ENCODE results near the gene PLPPR4. TPM values are rescaled to one million over a fixed set of nuclear protein-coding genes. Genes with fewer than 3 reads are reported as not detected.

PLPPR4 gene
- total RNA-seq, 1 donor from 2014 or later, result 0.92 TPM

- no peak for DNase-seq (ENCODE audit: low spot score)
These were observed 67.3 kb downstream of the PLPPR4 start for GRCh38 chr1:99331636-99332035.

GRCh38 chr1:99332561-99332960 is 68.3 kb downstream of the PLPPR4 start:
- Mint-ChIP-seq H3K4me3 (ENCODE audit: unreplicated experiment) (no peak overlapping the region), H3K27me3 (ENCODE audit: low read depth) (peaks cover 9% of the 10 kb centered on the region), H3K4me1 (ENCODE audit: low read depth) (no peaks in the 10 kb centered on the region), H3K27ac (ENCODE audit: unreplicated experiment) (no peak overlapping the region), H3K36me3 (ENCODE audit: low read depth) (no peaks in the 10 kb centered on the region), H3K9me3 (ENCODE audit: low read depth) (no peaks in the 10 kb centered on the region)
- DNase-seq (ENCODE audit: low spot score), result no peak
- TF ChIP-seq CTCF (IDR thresholded peaks at IDR 0.05), result no peak

More at GRCh38 chr1:99331636-99332035, 67.3 kb downstream of the PLPPR4 start:
- H3K9me3 Mint-ChIP-seq (ENCODE audit: low read depth), result no peaks in the 10 kb centered on the region
- H3K27ac Mint-ChIP-seq (ENCODE audit: unreplicated experiment), result no peak overlapping the region
- TF ChIP-seq CTCF (IDR thresholded peaks at IDR 0.05), result no peak
- H3K36me3 Mint-ChIP-seq (ENCODE audit: low read depth), result no peaks in the 10 kb centered on the region
- no peaks in the 10 kb centered on the region for H3K4me1 Mint-ChIP-seq (ENCODE audit: low read depth)
- peaks cover 7% of the 10 kb centered on the region for H3K27me3 Mint-ChIP-seq (ENCODE audit: low read depth)
- no peak overlapping the region for H3K4me3 Mint-ChIP-seq (ENCODE audit: unreplicated experiment)

GRCh38 chr1:99334991-99335390 is 70.7 kb downstream of the PLPPR4 start:
- no peak overlapping the region for H3K27ac Mint-ChIP-seq (ENCODE audit: unreplicated experiment)
- H3K4me3 Mint-ChIP-seq (ENCODE audit: unreplicated experiment), result no peak overlapping the region
- H3K27me3 Mint-ChIP-seq (ENCODE audit: low read depth), result peaks cover 4% of the 10 kb centered on the region
- no peak for DNase-seq (ENCODE audit: low spot score)
- no peaks in the 10 kb centered on the region for H3K4me1 Mint-ChIP-seq (ENCODE audit: low read depth)
- no peaks in the 10 kb centered on the region for H3K9me3 Mint-ChIP-seq (ENCODE audit: low read depth)
- TF ChIP-seq CTCF (IDR thresholded peaks at IDR 0.05), result no peak
- H3K36me3 Mint-ChIP-seq (ENCODE audit: low read depth), result no peaks in the 10 kb centered on the region

GRCh38 chr1:99347041-99347684 is 82.9 kb downstream of the PLPPR4 start:
- no peak for TF ChIP-seq CTCF (IDR thresholded peaks at IDR 0.05)
- H3K36me3 Mint-ChIP-seq (ENCODE audit: low read depth), result no peaks in the 10 kb centered on the region
- H3K4me1 Mint-ChIP-seq (ENCODE audit: low read depth), result no peaks in the 10 kb centered on the region
- no peak for DNase-seq (ENCODE audit: low spot score)
- H3K27ac Mint-ChIP-seq (ENCODE audit: unreplicated experiment), result no peak overlapping the region
- peaks cover 3% of the 10 kb centered on the region for H3K9me3 Mint-ChIP-seq (ENCODE audit: low read depth)
- H3K27me3 Mint-ChIP-seq (ENCODE audit: low read depth), result no peaks in the 10 kb centered on the region
- no peak overlapping the region for H3K4me3 Mint-ChIP-seq (ENCODE audit: unreplicated experiment)

GRCh38 chr1:99348397-99349132 is 84.3 kb downstream of the PLPPR4 start:
- no peaks in the 10 kb centered on the region for H3K36me3 Mint-ChIP-seq (ENCODE audit: low read depth)
- H3K9me3 Mint-ChIP-seq (ENCODE audit: low read depth), result no peaks in the 10 kb centered on the region
- no peak for TF ChIP-seq CTCF (IDR thresholded peaks at IDR 0.05)
- H3K27ac Mint-ChIP-seq (ENCODE audit: unreplicated experiment), result no peak overlapping the region
- no peaks in the 10 kb centered on the region for H3K27me3 Mint-ChIP-seq (ENCODE audit: low read depth)
- H3K4me1 Mint-ChIP-seq (ENCODE audit: low read depth), result no peaks in the 10 kb centered on the region
- no peak overlapping the region for H3K4me3 Mint-ChIP-seq (ENCODE audit: unreplicated experiment)
- DNase-seq (ENCODE audit: low spot score), result no peak
